Stimulated activated CD4-positive, alpha-beta T cell treated with anti-CD3 and anti-CD28 coated beads, Interleukin-15, amount 100 ng/mL, for 48 hours (primary cell): ENCODE data around the gene AVPR2.

ENCODE experiments used
- DNase-seq, 2 donors: peaks; one replicate each; pipeline ENCODE4 v3.0.0-alpha.2; 2020; ENCODE audit warnings: low read depth in 2 of 2

Gene AVPR2

DNA sequence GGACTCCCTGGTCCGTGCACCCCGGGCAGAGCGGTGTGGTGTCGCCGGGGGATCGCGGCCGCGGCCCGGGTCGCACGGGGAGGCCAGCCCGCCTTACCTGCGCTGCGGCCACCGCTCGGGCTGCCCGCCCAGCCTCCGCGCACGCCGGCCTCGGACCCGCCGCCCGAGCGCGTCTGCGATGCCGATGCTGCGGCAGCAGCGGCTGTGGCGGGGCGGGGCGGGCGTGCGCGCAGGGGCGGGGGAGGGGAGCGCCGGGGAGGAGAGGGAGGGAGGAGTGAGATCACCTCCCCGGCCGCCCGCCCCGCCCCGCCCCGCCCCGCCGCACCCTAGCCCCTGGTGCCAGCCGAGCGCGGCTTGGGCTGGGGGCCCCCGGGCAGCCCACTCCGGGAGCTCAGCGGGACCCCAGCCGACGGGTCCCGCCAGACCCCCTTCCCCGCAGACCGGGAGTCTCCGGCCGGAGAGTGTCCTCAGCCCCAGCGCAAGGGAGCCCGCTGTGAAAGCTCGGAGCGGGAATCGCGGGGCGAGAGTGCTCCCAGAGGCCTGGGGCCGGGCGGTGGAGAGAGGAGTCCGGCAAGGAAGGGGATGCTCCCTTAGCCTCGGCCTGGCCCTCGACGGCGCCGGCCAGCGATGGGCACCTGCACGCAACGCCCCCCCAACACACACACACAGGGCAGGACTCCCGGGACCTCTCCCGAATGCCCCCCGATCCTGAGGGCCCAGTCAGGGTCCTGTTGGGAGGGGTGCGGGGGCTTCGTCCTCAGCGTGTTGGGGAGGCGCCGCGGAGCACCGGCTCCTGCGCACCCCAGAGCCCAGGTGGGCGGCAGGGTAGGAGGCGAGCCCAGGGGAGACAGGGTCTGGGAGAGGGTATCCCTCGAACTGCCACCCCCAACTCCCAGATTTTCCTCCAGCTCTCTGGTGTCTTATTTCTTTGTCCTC, 18.2 kb upstream of the AVPR2 start, which contains the start of gene L1CAM:
L1CAM (minus strand) TSS at position 206 of the 936 bp plus-strand sequence. CDS start 10,337 bp downstream, outside the sequence.
- no peak for DNase-seq

DNA sequence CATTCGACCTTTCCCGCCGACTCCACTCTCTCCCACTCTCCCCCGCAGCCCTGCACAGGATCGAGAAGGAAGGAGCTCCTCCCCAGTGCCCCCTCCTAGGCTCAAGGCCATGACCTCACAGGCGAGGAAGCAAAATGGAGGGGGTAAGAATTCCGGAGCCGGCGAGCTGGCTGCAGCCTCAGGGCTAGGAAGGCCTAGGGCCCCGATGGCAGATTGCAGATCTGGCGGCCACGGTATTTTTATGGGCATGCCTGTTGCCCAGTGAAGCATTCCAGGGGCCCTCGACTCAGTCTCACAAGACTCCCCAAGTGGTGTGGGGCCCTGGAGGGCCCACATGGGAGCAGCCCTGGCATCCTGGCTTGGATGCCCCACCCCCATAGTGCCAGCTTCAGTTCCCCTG, 17.6 kb upstream of the AVPR2 start:
- no peak for DNase-seq

DNA sequence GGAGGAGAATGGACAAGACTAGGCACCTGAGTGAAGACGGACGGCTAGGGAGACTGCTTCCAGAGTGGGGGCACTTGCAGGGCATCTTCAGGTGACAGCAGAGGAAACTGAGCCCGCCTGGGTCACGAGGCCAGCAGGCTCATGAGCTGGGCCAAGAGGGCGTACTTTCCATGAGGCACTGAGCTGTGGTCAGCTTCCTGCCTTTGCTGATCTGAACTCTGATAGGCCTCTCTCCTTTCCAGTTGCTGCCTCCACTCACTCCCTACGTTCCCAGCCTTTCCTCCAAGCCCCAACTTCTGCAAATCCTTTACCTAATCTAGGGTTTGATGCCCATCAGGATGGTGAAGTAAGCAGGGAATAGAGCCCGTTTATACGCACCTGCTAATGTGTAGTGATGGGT, 17.1 kb upstream of the AVPR2 start:
- no peak for DNase-seq

DNA sequence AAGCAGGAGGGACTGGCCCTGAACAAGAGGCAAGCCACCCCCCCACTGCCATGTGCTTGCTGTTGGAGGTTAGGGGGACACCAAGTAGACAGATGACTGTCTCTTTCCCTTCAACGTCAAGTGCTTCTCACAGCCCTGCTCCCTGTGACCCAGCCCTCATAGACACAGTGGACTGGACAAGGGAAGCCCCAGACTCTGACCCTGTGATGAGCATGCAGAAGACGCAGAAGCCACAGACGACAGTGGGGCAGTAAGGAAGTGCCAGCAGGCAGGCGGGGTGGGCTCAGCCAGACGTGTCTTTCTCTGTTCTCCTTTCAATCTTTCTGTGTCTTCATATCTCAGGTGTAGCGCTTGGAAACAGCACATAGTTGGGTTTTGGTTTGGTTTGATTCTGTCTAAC, 16.1 kb upstream of the AVPR2 start:
- DNase-seq = no peak

DNA sequence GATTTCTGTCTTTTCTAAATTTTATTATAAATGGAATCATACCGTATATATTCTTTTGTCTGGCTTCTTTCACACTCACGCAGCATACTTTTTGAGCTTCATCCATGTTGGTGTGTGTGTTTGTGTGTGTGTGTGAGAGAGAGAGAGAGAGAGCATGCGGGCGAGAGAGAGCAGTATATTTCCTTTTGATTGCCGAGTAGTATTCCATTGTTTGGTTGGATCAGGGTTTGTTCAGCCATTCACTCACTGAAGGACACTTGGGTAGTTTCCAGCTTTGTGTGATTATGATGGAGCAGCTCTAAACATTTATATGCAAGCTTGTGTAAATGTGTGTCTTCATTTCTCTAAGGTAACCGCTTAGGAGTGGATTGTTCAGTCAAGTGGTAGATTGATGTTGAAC, 15.3 kb upstream of the AVPR2 start:
- no peak for DNase-seq

DNA sequence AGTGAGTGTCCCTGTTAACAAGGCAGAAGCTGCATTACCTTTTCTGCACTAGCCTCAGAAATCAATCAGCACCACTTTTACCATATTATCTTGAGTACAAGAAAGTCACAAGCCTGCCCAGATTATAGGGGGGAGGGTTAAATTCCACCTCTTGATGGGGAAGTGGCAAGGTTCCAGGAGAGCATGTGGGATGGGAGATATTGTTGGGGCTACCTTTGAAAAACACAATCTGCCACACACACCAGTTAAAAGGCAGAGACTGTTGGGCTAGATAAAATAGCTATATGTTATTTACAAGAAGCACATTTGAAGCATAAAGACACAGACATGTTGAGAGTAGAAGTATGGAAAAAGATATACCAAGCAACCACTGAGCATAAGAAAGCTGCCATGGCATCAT, 6.6 kb upstream of the AVPR2 start:
- DNase-seq = no peak

DNA sequence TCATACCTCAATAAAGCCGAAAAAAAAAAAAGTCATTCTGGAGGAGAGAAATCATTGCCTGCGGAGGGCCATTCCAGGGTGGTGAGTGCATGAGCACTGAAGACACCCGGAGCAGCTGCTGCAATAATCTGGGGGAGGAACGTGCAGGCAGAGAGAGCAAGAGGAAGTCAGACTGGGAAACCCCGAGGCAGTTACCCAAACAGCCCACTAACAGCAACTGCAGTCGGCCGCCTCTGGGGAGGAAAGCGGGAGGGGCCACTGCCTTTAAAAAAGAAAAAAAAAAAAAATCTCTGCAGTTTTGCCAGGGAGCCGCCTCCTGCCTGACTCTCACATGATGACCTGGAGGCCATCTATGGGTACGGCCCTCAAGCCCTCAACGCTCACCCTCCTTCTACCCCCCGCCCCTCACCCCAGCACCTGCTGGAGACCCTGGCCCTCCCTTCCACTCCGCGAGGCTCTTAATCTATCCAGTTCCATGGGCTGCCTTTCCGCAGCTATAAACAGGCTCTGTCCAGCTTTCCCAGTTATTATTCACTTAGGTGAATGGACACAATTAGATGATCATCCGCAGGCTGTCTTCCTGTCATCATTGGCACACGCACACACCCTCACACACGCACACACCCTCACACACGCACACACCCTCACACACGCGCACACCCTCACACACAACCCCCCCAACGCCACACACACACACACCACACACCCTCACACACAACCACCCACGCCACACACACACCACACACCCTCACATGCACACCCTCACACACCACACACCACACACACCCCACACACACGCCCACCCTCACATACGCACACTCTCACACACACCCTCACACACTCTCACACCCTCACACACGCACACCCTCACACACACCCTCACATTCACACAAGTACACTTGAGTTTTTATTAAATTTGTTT, 3.4 kb upstream of the AVPR2 start:
- DNase-seq = peak; percentile 27 to 41

DNA sequence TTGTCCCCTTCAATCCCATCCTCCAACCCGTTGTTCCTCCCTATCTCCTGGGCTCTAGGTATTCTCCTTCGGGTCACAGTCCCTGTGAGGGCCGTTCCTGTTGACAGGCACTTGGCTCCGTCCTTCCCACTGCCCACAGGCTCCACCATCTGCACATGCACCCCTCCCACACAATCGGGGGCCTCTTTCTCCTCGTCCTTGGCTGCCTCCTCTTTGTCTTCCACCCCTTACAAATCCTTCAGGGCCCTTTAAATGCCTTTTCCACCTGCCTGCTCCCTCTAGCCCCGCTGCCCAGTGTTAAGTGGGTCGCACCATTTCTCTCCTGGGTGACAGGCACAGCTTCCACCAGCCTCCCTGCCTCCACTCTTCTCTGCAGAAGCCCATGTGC, 2.7 kb upstream of the AVPR2 start:
- no peak for DNase-seq

DNA sequence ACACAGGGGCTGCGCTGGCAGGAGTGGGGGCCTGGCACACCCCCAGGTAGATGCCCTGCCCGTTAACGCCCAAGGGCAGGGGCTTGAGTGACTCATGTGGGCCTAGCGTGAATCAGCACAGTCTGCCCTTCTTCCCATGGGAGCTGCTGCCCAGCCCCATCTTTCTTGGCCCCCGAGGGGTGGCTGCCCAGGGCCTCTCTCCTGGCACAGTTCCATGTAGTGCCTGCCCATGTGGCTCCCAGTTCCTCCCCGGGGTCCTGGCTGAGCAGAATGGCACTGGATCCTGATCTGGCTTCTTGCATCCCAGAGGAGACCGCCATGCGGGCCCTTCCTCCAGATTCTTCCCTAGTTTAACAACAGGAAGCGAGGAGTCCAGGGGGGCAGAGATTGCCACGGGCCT, 2.1 kb upstream of the AVPR2 start:
- no peak for DNase-seq

DNA sequence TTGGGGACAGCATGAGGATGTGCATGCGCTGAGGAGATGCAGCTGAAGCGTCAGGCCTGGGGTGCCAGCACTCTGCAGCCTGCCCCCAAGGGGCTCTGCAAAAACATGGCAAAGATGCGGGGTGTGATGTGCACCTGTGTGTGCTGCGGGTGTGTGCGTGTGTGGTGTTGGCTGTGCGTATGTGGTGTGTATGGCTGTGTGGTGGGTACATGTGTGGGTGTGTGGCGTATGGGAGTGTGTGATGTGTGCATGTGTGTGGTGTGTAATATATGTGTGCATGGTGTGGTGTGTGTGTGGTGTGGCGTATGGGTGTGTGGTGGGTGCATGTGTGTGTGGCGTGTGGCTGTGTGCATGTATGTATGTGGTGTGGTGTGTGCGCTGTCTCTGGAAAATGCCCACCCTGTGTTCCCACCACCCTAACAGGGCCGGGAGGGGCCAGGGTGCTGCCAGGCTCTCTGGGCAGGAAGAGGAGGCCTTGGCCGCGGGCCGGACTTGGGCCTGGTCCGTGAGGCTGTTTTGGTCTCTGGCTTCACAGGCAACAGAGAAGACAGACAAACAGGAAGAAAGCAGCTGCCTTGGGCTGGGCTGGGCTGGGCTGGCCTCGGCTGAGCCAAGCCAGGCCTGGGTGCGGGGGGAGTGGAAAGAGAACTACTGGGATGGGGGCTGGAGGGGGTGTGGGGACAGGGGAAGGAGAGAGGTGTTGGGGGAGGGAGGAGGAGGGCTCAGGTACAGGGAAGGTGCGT, 1.1 kb upstream of the AVPR2 start:
- DNase-seq = no peak

DNA sequence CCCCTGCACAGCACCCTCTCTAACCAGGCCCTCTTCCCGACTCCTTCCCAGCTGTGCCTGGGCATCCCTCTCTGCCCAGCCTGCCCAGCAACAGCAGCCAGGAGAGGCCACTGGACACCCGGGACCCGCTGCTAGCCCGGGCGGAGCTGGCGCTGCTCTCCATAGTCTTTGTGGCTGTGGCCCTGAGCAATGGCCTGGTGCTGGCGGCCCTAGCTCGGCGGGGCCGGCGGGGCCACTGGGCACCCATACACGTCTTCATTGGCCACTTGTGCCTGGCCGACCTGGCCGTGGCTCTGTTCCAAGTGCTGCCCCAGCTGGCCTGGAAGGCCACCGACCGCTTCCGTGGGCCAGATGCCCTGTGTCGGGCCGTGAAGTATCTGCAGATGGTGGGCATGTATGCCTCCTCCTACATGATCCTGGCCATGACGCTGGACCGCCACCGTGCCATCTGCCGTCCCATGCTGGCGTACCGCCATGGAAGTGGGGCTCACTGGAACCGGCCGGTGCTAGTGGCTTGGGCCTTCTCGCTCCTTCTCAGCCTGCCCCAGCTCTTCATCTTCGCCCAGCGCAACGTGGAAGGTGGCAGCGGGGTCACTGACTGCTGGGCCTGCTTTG, 1.1 kb downstream of the AVPR2 start:
- DNase-seq = no peak

DNA sequence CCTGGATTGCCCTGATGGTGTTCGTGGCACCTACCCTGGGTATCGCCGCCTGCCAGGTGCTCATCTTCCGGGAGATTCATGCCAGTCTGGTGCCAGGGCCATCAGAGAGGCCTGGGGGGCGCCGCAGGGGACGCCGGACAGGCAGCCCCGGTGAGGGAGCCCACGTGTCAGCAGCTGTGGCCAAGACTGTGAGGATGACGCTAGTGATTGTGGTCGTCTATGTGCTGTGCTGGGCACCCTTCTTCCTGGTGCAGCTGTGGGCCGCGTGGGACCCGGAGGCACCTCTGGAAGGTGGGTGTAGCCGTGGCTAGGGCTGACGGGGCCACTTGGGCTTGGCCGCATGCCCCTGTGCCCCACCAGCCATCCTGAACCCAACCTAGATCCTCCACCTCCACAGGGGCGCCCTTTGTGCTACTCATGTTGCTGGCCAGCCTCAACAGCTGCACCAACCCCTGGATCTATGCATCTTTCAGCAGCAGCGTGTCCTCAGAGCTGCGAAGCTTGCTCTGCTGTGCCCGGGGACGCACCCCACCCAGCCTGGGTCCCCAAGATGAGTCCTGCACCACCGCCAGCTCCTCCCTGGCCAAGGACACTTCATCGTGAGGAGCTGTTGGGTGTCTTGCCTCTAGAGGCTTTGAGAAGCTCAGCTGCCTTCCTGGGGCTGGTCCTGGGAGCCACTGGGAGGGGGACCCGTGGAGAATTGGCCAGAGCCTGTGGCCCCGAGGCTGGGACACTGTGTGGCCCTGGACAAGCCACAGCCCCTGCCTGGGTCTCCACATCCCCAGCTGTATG, 1.8 kb downstream of the AVPR2 start:
- DNase-seq = no peak

DNA sequence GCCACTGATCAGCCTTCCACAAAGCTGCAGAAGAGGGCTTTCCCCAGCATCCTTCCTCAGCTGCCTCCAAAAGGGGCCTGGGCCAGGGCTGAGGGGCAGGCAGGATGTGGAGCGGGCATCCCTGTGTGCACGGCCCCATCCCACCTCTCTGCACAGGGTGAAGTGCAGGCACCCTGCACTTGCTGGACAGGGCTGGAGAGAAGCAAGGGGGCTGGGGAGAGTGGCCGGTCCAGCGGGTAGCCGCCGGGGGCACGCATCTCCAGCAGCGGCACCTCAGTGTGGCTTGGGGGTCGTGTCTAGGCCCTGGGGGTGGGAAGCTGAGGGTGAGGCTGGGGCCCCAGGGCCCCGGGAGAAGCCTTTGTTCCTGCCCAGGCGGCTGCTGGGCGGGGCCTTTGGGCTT, 3.0 kb downstream of the AVPR2 start:
- DNase-seq = no peak

DNA sequence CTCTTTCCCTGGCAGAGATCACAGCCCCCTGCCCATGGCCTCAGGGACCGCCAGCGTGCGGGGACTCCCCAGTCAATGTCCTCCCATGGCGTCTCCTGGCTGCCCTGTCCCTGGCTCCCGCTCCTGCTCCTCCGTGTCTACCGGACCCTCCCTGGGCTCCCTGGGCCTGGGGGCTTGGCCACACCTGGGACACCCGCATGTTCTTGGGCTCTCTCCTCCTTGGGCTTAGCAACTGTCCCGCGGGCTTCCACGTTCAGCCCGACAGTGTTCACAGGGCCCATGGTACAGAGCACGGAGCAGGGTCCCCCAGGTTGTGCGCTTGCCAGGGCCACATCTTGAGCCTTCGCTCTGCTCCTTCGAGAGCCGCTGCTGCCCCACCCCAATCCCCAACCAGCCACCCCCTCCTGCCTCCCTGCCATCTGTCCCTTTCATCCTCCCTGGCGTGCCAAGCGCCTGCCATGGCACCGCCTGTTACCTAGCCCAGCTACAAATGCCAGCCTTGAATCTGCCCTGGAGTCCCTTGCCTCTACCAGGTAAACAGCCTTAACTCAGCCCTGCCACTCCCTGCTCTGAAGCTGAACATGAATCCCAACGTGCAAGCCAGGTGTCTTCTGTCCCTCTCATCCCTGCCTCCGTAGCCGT, 3.9 kb downstream of the AVPR2 start:
- no peak for DNase-seq

DNA sequence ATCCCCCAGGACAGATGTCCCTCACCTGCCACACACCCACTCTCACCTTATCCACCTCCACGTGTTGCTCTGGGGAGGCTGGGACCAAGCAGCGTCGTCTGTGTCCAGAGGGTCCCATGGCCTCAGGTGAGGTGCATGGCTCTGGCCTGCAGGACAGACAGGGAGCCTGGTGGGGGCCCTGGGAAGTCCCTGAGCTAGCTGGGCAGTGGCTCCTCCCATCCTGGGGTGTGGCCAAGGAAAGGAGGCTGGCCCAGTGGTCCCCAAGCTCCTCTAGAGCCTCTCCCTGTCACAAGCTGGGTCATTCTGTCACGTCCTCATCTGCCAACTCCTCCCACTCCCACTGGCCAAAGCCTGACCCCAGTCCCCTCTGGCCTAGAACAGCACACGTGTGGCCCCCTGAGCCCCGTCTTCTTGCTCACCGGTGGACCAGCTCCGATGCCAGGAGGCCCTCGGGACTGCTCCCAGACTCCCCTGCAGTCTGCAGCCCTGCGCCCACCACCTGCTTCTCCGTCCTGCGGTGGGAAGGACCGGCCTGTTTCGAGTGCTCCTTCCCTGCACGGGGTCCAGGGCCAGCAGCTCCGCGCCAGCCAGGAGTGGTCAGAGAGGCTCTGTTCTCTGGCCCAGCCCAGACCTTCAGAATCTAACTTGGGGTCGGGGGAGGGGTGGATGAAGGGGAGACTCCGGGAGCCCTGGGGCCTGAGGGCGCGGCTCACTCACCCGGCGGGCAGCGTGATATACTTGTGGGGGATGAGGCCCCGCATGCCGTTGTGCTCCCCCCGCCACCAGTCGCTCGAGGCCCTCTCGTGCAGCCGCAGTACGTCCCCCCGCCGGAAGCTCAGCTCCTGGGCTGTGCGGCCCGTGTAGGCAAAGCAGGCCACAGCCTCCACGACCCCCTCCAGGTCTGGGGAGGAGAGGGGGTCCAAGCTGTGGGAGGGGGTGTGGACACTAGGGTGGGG, 4.8 kb downstream of the AVPR2 start:
- DNase-seq = no peak

DNA sequence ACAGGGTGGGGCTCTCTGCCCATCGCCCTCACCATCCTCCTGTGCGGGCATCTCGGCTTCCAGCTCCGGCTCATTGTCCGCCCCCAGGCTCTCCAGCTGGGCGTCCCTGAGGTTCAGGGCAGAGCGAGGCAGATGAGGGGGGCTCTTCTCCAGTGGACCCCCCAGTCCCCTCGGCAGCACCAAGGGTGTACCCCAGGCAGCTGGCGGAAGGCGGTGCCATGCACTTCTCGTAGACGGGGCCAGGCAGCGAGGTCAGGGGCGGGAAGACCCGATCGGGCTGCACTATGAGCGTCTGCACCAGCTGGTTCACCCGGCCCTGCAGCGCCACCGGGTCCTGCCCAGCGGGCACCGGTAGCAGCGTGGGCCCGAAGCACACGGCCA, 5.5 kb downstream of the AVPR2 start:
- no peak for DNase-seq

DNA sequence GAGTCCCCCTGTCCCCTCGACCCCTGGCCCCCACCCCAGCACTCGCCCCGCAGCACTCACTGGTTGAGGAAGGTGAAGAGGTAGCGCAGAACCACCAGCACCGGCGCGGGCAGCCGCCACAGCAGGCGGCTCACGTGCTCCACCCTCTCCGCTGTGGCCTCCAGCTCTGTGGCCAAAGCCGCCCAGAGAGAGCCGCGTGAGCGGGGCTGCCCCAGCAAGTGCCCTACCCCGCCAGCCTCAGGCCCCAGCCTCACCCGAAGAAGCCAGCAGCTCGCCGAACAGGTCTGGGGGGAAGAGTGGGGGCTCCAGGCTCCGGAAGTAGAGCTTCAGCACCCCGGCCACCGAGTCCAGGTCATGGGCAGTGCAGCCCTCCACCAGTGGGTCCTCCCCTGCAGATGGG, 6.0 kb downstream of the AVPR2 start:
- no peak for DNase-seq

DNA sequence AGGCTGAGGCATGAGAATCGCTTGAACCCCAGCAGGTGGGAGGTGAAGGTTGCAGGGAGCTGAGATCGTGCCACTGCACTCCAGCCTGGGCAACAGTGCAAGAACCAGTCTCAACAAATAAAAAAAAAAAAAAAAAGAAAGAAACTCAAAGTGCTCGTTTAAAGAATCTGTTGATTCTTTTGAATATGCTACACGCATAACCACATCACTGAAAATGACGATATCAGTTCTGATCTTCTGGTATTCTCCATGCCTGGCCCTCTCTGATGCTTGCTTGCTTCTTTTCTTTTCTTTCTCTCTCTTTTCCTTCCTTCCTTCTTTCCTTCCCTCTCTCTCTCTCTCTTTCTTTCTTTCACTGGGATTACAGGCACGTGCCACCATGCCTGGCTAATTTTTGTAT, 7.3 kb downstream of the AVPR2 start:
- no peak for DNase-seq

DNA sequence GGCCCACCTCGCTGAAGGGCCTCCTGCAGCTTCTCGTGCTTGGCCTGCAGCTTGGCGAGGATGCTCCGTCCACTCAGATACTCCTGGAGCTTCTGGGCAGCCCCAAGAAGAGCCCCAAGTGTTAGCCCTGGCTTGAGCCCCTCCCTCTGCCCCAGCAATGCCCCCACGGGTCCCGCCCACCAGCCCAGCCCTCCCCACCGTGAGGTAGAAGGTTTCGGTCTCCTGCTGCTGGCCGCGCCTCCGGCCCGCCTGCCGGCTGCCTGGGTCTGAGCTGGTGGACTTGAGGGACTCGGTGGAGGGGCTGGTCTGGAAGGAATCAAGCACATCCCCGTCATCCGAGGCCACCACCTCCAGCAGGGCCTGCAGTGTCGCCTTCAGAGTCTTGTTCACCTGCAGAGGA, 8.7 kb downstream of the AVPR2 start:
- no peak for DNase-seq
